Liver (tissue), 3 donors: Measurements from ENCODE around the gene CCNI2.

Source experiments
- CTCF ChIP-seq: fragments of 150-350 bp; IDR thresholded peaks from 2 replicates; pipeline ENCODE4 v1.5.1; 2017; ENCODE audit warnings: improper control_type of control experiment, low read depth, low read length; ENCODE audit not compliant: missing input control
- TF ChIP-seq, protein P1 (sequence below): IDR thresholded peaks from 2 replicates; pipeline ENCODE4 v1.6.1; 2016; ENCODE audit warnings: antibody characterized with exemption
- TF ChIP-seq, protein P2 (sequence below): IDR thresholded peaks from 2 replicates; pipeline ENCODE4 v1.6.1; 2016; ENCODE audit warnings: antibody characterized with exemption
- donor health status: healthy.
- donor health status: healthy.

DNA sequence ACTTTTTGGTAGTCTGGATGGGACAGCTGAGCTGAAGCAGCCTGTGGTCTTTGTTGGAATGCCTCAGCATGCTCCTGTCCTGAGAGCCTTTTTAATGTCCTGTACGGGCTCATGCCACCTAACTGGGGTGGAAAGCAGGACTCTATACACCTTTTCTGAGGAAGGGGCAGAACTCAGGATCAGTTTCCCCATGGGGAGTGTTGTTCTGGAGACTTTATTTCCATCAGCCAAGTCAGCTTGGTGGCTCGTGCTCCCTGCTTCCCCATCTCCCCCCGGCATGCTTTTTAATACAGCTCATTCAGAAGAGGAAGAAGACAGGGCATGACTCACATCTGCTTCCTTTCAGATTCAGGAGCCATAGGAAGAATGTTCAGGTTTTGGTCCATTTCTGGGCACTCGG lies 34.9 kb downstream of the CCNI2 start:
- TF ChIP-seq, protein P1, sequence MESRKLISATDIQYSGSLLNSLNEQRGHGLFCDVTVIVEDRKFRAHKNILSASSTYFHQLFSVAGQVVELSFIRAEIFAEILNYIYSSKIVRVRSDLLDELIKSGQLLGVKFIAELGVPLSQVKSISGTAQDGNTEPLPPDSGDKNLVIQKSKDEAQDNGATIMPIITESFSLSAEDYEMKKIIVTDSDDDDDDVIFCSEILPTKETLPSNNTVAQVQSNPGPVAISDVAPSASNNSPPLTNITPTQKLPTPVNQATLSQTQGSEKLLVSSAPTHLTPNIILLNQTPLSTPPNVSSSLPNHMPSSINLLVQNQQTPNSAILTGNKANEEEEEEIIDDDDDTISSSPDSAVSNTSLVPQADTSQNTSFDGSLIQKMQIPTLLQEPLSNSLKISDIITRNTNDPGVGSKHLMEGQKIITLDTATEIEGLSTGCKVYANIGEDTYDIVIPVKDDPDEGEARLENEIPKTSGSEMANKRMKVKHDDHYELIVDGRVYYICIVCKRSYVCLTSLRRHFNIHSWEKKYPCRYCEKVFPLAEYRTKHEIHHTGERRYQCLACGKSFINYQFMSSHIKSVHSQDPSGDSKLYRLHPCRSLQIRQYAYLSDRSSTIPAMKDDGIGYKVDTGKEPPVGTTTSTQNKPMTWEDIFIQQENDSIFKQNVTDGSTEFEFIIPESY = no peak
- TF ChIP-seq, protein P2, sequence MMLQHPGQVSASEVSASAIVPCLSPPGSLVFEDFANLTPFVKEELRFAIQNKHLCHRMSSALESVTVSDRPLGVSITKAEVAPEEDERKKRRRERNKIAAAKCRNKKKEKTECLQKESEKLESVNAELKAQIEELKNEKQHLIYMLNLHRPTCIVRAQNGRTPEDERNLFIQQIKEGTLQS = no peak
- no peak for TF ChIP-seq CTCF
